GM12891 (cell line): ENCODE data around the gene DAND5.
"Not testable (repeated sequence)": the region's sequence is repeated elsewhere in the genome, so short reads cannot be mapped to it uniquely, and the experiment has no call there.

Experiments used
- PAX5 ChIP-seq: IDR thresholded peaks from 2 replicates; pipeline ENCODE4 v1.6.1; 2011; ENCODE audit warnings: low read length, moderate library complexity, mild to moderate bottlenecking; ENCODE audit not compliant: insufficient read depth, severe bottlenecking
- POLR2A ChIP-seq: IDR thresholded peaks from 2 replicates; pipeline ENCODE4 v1.6.1; 2011; ENCODE audit warnings: low read depth, low read length, control low read depth
- POLR2AphosphoS5 ChIP-seq: IDR thresholded peaks from 2 replicates; pipeline ENCODE4 v1.6.1; 2011; ENCODE audit warnings: low read depth, low read length, control low read depth
- TAF1 ChIP-seq: IDR thresholded peaks from 2 replicates; pipeline ENCODE4 v1.6.1; 2011; ENCODE audit warnings: low read depth, low read length, control low read depth

GRCh38 chr19:12957389-12957952 lies 11.9 kb upstream of the DAND5 start:
- TF ChIP-seq POLR2AphosphoS5, POLR2A, TAF1, PAX5: not testable (repeated sequence)
